Skeletal muscle satellite cell (primary cell): ENCODE measurements around the gene FAM53A.

Source experiments
- H3K27me3 ChIP-seq: 2 replicates; pipeline ENCODE4 v1.7.0; 2013; ENCODE audit warnings: low read length; ENCODE audit not compliant: control insufficient read depth, insufficient read depth
- H3K36me3 ChIP-seq: 2 replicates; pipeline ENCODE4 v1.7.0; 2013; ENCODE audit warnings: mild to moderate bottlenecking, control low read depth, low read length; ENCODE audit not compliant: insufficient read depth
- H3K4me1 ChIP-seq: 2 replicates; pipeline ENCODE4 v1.7.0; 2013; ENCODE audit warnings: low read length; ENCODE audit not compliant: control insufficient read depth, insufficient read depth
- H3K4me2 ChIP-seq: 2 replicates; pipeline ENCODE4 v1.7.0; 2013; ENCODE audit warnings: mild to moderate bottlenecking, low read length
- H3K4me3 ChIP-seq: 2 replicates; pipeline ENCODE4 v1.7.0; 2013; ENCODE audit warnings: low read length
- H3K9ac ChIP-seq: 2 replicates; pipeline ENCODE4 v1.7.0; 2013; ENCODE audit warnings: mild to moderate bottlenecking, low read depth, low read length, moderate library complexity
- H3K9me3 ChIP-seq: replicated peaks from 2 replicates; pipeline ENCODE4 v1.7.0; 2013; ENCODE audit warnings: mild to moderate bottlenecking, control low read depth, low read length

The FAM53A gene

DNA sequence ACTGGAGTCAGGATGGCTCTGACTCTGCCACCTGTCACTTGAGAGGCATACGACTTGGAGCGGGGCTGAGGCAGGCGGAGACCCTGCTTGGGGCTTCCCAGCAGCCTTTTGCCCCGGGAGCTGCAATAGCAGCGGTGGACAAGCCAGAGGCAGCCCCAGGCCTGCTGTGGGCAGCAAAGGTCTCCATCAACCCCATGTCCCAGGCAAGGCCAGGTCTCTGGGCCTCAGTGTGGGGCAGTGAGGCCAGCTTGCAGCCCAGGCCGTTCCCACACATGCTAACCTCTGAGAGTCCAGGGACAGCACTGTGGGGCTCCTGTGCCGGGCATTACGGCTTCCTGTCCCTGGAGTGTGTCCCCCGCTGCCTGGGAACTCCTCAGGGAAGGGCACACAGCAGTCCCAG, 53.0 kb downstream of the FAM53A start:
- no peak overlapping the region for H3K4me3 ChIP-seq
- H3K36me3 ChIP-seq, result no peaks in the 10 kb centered on the region
- H3K9me3 ChIP-seq, result no peaks in the 10 kb centered on the region
- no peak overlapping the region for H3K4me2 ChIP-seq
- H3K9ac ChIP-seq, result no peak overlapping the region
- H3K4me1 ChIP-seq, result no peaks in the 10 kb centered on the region
- H3K27me3 ChIP-seq, result peaks cover 8% of the 10 kb centered on the region

DNA sequence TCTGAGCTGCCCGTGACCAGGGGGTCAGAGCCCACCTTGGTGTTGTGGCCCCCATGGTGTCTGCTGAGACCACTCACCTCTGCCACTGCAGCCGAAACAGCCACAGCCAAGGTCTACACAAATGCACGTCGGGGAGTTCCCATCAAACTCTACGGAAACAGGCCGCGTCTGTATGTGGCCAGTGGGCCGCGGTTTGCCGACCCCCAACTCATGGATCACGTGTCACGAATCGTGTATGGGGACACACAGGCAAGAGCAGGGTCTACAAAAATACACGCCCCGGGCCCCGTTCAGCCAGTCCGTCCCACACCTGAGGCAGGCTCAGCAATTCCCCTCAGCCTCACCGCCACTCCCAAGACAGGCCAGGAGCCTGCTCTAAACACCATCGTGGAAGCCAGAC, 53.8 kb downstream of the FAM53A start:
- Histone ChIP-seq H3K4me1 (no peaks in the 10 kb centered on the region), H3K9me3 (no peaks in the 10 kb centered on the region), H3K9ac (no peak overlapping the region), H3K27me3 (peaks cover 8% of the 10 kb centered on the region), H3K36me3 (no peaks in the 10 kb centered on the region), H3K4me2 (no peak overlapping the region), H3K4me3 (no peak overlapping the region)

DNA sequence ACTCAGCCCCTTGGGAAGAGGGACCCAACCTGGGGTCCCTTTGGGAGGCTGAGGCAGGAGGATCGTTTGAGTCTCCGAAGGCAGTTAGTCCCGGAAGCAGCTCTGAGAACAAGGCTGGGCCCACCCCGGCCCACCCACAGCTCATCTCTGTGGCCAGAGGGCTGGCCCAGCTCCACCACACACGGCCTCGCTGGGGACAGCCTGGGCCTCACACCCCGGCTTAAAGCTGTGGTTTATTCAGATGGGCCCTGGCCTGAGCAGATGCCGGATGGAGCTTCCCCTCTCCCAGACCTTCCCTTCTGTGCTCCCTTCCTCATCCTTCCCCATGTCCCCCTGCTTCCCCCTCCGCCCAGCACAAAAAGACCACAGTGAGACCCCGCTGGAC, 54.4 kb downstream of the FAM53A start:
- no peak overlapping the region for H3K9ac ChIP-seq
- H3K27me3 ChIP-seq, result peaks cover 8% of the 10 kb centered on the region
- H3K4me1 ChIP-seq, result no peaks in the 10 kb centered on the region
- H3K36me3 ChIP-seq, result no peaks in the 10 kb centered on the region
- no peak overlapping the region for H3K4me2 ChIP-seq
- H3K4me3 ChIP-seq, result no peak overlapping the region
- H3K9me3 ChIP-seq, result no peaks in the 10 kb centered on the region

DNA sequence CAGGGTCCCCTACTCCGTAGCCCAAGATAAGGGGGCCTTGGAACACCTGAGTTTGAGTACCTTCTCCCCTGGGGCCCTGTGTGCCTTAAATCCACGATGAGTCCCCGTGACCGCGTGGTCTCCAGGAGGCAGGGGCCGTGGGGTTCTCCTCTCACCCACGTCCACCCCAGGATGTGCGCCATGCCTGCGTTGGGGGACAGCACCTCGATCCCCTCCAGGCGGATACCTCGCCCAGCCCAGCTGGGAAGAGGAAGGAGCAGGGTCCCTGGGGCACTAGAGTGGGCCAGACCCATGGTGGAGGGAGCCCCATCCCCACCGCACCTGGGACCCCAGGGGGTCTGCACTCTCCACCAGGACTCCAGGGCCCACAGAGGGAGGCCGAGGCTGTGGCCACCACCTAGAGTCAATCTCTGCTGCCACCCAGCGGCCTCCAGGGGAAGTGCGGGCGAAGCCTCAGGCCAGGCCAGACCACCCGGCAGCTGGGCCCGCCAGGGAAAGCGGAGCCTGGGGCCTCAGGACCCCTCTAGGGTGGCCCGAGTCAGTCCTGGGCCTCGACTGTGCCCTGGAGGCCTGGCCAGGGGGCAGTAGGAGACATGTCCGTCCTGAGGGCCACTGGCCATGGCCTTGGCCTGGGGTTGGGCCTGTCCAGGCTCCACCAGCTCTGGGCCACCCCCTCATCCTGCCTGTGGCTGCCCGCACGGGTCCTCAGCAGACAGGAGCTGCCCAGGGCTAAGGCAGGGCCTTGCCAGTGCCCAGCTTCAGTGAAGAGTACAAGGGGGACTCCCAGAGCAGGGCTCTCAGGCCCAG, 55.0 kb downstream of the FAM53A start:
- Histone ChIP-seq H3K9me3 (no peaks in the 10 kb centered on the region), H3K4me3 (no peak overlapping the region), H3K27me3 (peaks cover 6% of the 10 kb centered on the region), H3K4me2 (no peak overlapping the region), H3K4me1 (no peaks in the 10 kb centered on the region), H3K36me3 (no peaks in the 10 kb centered on the region), H3K9ac (no peak overlapping the region)

DNA sequence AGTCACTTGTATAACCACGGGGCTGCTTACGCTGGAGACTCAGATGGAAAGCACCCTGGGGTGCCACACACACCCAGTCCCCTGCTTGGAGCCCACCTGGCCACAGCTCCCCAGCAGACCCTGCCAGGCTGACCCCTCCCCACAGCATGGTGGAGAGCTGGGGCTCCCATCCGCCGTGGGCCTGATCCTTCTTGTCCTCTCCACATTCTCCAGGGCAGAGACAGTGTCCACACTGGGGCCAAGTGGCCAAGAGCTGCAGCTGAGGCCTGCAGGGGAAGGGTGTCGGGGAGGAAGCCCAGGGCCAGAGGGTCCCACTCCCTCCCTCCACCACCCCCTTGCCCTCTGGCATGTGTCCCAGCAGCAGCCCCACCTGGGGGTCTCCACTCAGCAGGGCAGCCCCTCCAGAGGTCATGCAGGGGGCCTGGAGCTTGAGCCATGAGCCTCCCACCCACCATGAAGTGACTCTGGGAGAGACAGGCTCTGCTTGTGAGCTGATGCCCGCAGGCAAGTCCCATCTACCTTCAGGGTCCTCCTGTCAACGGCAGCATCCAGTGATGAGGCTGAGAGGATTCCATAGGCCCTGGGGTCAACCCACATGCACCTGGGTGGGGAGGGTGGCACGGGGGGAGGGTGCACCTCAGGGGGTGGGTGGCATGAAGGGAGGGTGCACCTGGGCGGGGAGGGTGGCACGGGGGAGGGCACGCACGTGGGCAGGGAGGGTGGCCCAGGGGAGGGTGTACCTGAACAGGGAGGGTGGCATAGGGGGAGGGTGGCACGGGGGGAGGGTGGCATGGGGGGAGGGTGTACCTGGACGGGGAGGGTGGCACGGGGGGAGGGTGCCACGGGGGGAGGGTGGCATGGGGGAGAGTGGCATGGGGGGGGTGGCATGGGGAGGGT, 56.4 kb downstream of the FAM53A start:
- H3K4me1 ChIP-seq, result no peaks in the 10 kb centered on the region
- no peak overlapping the region for H3K4me3 ChIP-seq

DNA sequence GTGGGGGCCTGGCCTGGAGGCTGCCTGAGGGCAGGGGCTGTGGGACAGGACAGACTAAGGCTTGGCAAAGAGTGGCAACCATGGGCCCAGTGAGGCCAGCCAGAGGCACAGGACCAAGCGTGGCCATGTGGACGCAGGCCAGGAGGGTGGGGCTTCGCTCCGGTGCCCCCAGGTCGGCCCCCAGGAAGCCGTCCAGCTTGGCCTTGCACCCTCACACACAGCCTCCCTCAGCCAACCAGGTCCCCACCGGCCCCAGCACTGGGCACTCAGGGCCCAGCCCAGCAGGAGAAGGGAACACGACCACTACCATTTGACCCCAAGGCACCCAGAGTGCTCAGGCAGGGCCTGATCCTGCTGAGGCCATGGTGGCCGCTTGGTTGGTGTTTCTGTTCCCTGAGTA, 57.2 kb downstream of the FAM53A start:
- H3K27me3 ChIP-seq, result no peaks in the 10 kb centered on the region
- H3K4me2 ChIP-seq, result no peak overlapping the region

More for the DNA sequence above, 56.4 kb downstream of the FAM53A start:
- H3K36me3 ChIP-seq, result no peaks in the 10 kb centered on the region
- no peaks in the 10 kb centered on the region for H3K27me3 ChIP-seq
- no peak overlapping the region for H3K9ac ChIP-seq
- no peak overlapping the region for H3K4me2 ChIP-seq
- no peaks in the 10 kb centered on the region for H3K9me3 ChIP-seq

DNA sequence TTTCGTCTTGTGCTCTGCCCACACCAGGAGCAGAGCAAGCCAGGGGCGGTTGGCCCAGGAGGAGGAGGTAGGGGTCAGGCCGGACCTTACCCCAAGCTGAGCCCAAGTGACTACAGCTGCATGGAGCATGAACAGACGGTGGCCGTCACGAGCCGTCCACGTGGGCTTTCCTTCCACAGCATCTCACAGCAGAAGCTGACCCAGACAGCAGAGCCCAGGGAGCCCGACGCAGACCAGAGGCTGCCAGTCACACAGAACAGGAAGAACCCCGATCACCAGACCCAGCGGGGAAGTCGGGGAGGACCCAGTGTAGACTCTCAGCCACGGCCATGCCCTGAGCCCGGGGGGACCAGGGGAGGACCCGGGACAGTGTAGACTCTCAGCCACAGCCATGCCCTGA, 58.0 kb downstream of the FAM53A start:
- Histone ChIP-seq H3K27me3 (no peaks in the 10 kb centered on the region), H3K4me1 (no peaks in the 10 kb centered on the region), H3K36me3 (no peaks in the 10 kb centered on the region), H3K9ac (no peak overlapping the region), H3K4me2 (no peak overlapping the region), H3K4me3 (no peak overlapping the region), H3K9me3 (no peaks in the 10 kb centered on the region)

More for the DNA sequence above, 57.2 kb downstream of the FAM53A start:
- no peak overlapping the region for H3K9ac ChIP-seq
- H3K4me3 ChIP-seq, result no peak overlapping the region
- no peaks in the 10 kb centered on the region for H3K4me1 ChIP-seq
- H3K36me3 ChIP-seq, result no peaks in the 10 kb centered on the region
- H3K9me3 ChIP-seq, result no peaks in the 10 kb centered on the region

DNA sequence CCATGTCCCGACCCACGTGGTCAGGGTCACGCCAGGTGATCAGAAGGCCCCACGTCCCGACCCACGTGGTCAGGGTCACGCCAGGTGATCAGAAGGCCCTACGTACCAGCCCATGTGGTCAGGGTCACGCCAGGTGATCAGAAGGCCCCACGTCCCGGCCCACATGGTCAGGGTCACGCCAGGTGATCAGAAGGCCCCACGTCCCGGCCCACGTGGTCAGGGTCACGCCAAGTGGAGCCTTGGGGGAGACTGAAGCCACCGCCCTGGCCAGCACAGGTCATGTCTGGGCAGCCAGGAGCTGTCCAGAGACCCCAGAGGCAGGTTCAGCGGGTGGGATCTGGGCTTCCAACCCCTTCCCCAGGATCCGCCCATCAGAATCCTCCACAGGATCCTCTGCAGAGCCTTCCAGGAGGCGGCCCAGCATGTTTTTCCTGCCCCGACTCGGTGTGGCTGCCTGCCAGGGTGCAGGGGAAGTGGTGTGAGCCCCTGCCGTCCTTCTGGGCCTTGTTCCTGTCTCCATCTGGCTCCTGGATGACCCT, 58.4 kb downstream of the FAM53A start:
- no peak overlapping the region for H3K4me3 ChIP-seq
- no peaks in the 10 kb centered on the region for H3K9me3 ChIP-seq
- no peaks in the 10 kb centered on the region for H3K4me1 ChIP-seq
- no peak overlapping the region for H3K4me2 ChIP-seq
- H3K27me3 ChIP-seq, result no peaks in the 10 kb centered on the region
- no peaks in the 10 kb centered on the region for H3K36me3 ChIP-seq
- H3K9ac ChIP-seq, result no peak overlapping the region

DNA sequence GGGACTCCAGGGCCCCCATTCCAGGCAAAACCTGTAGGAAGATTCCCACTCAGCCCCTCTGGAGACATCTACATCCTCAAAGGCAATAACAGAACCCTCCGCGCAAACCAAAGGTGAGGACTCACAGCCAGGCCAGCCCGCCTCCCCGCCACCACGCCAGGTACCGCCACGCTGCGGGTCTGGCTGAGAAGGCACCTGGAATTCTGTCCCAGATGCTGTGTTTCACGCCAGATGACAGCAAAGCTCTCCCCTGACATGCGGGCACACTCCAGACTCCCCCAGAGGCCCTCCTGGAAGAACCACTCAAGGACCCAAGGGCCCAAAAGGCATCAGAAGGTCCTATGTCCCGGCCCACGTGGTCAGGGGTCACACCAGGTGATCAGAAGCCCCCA, 59.6 kb downstream of the FAM53A start:
- Histone ChIP-seq H3K27me3 (no peaks in the 10 kb centered on the region), H3K4me1 (no peaks in the 10 kb centered on the region), H3K9ac (no peak overlapping the region), H3K9me3 (no peaks in the 10 kb centered on the region), H3K4me2 (no peak overlapping the region), H3K36me3 (no peaks in the 10 kb centered on the region), H3K4me3 (no peak overlapping the region)

DNA sequence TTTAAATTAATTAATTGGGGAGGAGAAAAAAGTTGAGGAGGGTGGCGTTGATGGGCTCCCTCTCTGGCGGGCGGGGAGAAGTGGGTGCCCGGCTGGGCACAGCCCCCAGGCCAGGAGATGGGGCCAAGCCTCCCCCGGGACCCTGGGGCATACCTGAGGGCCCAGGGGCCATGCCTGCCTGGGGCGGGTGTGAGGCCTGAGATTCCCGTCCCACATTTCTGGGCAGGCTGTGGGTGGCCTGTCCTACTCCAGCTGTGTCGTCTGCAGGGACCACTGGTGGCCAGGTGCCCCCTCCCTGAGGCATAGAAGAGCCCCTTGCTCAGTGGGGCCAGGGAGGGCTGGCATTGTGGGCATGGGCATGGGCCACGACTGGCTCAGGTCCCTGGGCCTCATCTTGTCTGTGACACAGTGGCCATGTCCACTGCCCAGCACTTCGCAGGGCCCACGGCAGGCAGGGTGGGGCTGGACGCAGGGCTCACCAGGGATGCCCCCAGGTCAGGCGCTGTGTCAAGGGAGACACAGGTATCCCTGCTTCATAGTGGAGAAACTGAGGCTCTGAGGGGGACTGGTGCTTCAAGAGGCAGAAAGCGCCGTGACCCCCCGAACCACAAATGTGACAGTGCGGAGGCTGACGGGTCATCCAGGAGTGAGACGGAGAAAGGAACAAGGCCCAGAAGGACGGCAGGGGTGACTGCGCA, 60.1 kb downstream of the FAM53A start:
- no peak overlapping the region for H3K4me2 ChIP-seq
- H3K9ac ChIP-seq, result no peak overlapping the region
- H3K4me3 ChIP-seq, result no peak overlapping the region
- no peaks in the 10 kb centered on the region for H3K36me3 ChIP-seq
- no peaks in the 10 kb centered on the region for H3K4me1 ChIP-seq
- H3K9me3 ChIP-seq, result no peaks in the 10 kb centered on the region
- H3K27me3 ChIP-seq, result no peaks in the 10 kb centered on the region

DNA sequence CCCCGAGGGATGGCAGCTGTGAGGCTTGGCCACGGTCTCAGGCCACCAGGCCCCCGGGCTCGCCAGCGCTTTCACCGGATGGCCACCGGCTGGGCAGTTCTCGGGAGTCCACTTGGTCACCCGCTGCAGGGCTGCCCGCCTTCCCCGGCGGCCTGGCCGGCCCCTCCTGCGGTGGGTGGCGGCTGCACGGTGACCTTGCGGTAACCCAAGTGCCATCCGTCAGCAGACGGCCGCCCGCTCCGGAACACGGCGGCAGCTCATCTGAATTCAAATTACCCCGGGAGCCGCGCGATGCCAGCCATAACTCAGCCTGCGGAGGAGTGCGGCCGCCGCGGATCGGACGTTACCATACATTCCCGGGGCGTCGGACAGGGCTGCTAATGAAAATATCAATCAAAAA, 60.7 kb downstream of the FAM53A start:
- Histone ChIP-seq H3K4me3 (no peak overlapping the region), H3K9ac (no peak overlapping the region), H3K4me1 (no peaks in the 10 kb centered on the region), H3K27me3 (no peaks in the 10 kb centered on the region), H3K4me2 (no peak overlapping the region), H3K9me3 (no peaks in the 10 kb centered on the region), H3K36me3 (no peaks in the 10 kb centered on the region)
